ENCODE results near the gene DUSP14.

The DUSP14 gene

GRCh38 chr17:37458805-37459204, 30.9 kb upstream of the DUSP14 start:
- no peak for DNase-seq (ENCODE audit: extremely low read depth, low read depth)
- no peak for TF ChIP-seq CTCF (IDR thresholded peaks at IDR 0.05; ENCODE audit: low read depth, low read length, missing control alignments)
- H3K4me3 ChIP-seq (replicated peaks; ENCODE audit: low read depth, low read length): no peak overlapping the region

- no peak for DNase-seq (ENCODE audit: extremely low read depth, low read depth)
- no peak overlapping the region for H3K4me3 ChIP-seq (replicated peaks; ENCODE audit: low read depth, low read length)
- TF ChIP-seq CTCF (IDR thresholded peaks at IDR 0.05; ENCODE audit: low read depth, low read length, missing control alignments): no peak
Measured at GRCh38 chr17:37461668-37462067, 28.0 kb upstream of the DUSP14 start.

- H3K4me3 ChIP-seq (replicated peaks; ENCODE audit: low read depth, low read length): no peak overlapping the region
- no peak for DNase-seq (ENCODE audit: extremely low read depth, low read depth)
- TF ChIP-seq CTCF (IDR thresholded peaks at IDR 0.05; ENCODE audit: low read depth, low read length, missing control alignments): no peak
Measured at GRCh38 chr17:37462492-37462891, 27.2 kb upstream of the DUSP14 start.

GRCh38 chr17:37463039-37463438, 26.7 kb upstream of the DUSP14 start:
- H3K4me3 ChIP-seq (replicated peaks; ENCODE audit: low read depth, low read length): no peak overlapping the region
- TF ChIP-seq CTCF (IDR thresholded peaks at IDR 0.05; ENCODE audit: low read depth, low read length, missing control alignments): no peak
- DNase-seq (ENCODE audit: extremely low read depth, low read depth): no peak

- no peak for TF ChIP-seq CTCF (IDR thresholded peaks at IDR 0.05; ENCODE audit: low read depth, low read length, missing control alignments)
- DNase-seq (ENCODE audit: extremely low read depth, low read depth): no peak
- no peak overlapping the region for H3K4me3 ChIP-seq (replicated peaks; ENCODE audit: low read depth, low read length)
Measured at GRCh38 chr17:37465069-37465616, 24.5 kb upstream of the DUSP14 start.

GRCh38 chr17:37466471-37466870, 23.2 kb upstream of the DUSP14 start:
- no peak for TF ChIP-seq CTCF (IDR thresholded peaks at IDR 0.05; ENCODE audit: low read depth, low read length, missing control alignments)
- DNase-seq (ENCODE audit: extremely low read depth, low read depth): no peak
- H3K4me3 ChIP-seq (replicated peaks; ENCODE audit: low read depth, low read length): no peak overlapping the region

GRCh38 chr17:37470181-37470580, 19.5 kb upstream of the DUSP14 start:
- DNase-seq (ENCODE audit: extremely low read depth, low read depth): no peak
- TF ChIP-seq CTCF (IDR thresholded peaks at IDR 0.05; ENCODE audit: low read depth, low read length, missing control alignments): no peak
- H3K4me3 ChIP-seq (replicated peaks; ENCODE audit: low read depth, low read length): no peak overlapping the region

Measured in HFF-Myc (cell line).